ENCODE measurements around the gene PCNX3.

Gene PCNX3

DNA sequence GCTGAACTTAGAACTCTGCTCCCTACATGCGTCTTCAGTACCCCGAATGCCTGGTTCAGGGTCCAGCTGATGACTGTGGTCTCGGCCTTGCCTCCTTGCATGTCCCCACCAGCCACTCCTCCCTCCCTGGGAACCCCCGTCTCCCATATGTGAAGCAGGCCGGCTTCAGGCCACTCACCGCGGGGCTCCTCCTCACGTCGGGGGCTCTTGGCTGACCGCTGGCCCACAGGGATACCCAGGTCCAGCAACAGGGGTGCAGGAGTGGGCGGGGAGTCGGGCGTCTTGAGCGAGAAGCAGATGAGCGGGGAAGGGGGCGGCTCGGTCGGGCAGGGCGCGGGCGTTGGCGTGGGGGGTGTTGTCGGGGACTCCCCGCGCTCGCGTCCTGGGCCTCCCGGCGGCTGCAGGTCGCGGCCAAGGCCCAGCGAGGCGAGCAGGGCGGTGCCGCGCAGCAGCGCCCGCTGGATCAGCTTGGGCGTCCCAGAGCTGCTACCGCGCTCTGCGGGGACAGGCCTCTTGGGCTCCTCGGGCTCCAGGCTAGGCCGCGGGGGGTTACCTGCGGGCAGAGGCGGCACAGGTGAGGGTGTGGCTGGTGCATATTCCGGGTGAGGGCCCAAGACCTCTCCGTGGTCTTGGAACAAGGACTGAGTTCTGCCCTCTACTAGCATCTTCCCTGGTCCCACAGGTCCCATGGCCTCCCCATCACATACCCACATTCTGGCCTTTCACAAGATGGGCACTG is 16.2 kb upstream of the PCNX3 start:
- no peak for DNase-seq (ENCODE audit: low spot score)

DNA sequence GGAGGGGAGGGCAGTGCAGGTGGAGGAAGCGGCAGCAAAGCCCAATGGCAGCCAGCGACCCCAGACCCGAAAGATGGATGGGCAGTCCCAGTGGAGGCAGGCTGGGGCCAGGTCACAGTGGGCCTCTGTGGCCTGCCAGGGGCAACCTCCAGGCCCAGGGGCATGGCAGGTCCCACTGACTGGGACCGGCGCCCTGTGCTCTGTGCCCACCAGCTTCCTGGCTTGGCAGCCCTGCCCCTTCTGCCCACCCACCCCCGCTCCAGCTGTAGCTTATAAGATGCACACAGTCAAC is 15.7 kb upstream of the PCNX3 start:
- DNase-seq (ENCODE audit: low spot score) = no peak

DNA sequence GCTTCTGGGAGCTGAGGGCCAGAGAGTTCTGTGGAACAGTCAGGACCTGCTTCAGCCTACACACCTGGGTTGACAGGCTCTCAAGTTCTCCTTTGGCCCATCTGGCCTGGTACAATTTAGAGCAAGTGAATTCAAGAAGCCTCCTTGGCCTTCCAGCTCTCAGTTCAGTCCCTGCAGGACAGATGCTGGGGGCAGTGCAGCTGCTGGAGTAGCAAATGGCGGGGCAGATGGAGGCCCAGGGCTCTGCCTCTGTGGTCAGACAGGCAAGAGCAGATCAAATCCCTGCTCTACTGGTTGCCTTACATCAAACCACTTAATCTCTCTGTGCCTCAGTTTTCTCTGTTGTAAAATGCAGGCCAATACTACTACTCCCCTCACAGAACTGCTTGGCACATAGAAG is 11.3 kb upstream of the PCNX3 start:
- DNase-seq (ENCODE audit: low spot score) = no peak

DNA sequence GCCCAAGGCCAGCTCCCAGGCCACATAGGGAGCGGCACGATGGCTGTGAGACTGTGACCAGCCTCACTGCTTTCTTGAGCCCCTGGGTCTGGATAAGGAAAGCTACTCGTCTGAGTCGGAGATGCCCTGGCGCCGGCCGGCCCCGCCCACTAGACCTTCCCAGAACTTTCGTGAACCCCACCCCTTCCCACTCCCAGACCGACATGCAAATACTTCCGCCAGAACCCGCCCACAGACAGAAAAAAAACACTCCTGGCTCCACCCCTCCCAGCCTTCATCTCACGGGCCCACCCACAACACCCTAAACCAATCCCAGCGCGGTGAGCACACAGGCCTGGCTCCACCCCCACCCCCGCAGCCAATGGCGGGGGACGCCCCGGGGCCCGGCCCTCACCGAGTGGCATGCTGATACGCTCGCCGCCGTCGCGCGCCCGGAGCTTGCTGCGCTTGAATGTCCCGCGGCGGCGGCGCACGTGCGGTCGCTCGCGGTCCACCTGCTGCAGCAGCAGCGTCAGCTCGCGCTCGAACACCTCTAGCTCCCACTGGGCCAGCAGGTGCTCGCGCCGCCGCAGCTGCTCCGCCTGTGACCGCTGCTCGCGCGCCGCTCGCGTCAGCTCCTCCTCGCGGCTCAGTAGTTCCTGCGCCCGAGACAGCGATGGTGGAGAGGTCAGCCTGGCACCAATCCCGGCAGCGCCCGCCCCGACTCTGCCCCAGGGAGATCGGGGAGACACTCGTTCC is 8.5 kb upstream of the PCNX3 start:
- DNase-seq (ENCODE audit: low spot score) = peak; percentile 95

DNA sequence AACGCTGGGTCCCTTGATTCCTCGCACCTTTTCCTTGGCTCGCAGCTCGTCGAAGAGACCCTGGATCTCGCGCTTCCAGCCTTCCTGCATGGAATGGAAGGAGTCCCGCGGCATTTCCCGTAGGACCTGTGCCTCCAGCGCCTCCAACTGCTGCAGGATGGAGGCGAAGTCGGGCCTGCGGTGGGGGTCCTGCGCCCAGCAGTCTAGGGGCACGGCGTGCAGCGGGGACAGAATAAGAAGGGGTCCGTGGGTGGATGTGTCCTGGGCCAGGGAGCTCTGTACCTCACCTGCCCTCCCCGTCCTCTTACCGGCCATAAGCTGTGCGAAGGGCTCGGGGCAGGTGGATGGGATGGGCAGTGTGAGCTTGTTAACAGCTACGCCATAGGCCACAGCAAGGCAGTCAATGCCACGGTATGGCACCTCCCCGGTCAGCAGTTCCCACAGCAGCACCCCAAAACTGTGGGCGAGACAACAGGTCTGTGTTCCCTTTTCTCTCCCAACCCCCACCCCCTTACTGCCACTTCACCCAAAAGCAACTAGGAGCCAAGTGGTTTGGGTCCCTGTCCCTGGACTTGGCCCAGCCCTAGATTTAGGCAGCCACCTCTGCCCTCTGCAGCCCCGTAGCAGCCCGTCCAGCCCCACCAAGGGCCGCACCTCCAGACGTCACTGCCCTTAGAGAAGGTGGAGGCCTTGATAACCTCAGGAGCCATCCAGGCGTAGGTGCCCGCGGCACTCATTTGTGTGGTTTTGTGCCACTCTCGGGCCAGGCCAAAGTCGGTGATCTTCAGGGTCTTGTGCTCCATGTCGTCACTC is 7.8 kb upstream of the PCNX3 start:
- no peak for DNase-seq (ENCODE audit: low spot score)

DNA sequence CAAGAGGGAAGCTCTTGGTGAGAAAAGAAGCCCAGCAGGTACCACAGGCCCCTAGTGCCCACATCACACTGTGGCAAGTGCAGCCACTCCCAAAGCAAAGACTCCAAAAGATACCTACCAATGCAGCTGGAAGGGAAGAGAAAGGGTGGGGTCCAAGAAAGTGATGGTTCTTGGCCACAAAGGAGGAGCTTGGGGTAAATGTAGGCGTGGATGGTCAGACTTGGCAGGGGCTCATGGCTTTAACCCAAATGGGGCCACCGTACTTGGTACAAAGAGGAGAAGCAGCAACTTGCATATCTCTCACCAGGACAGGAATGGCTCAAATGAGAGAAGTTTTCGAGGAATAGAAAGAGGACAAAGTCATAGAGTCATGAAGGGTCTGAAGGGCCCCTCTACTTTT is 6.3 kb upstream of the PCNX3 start:
- DNase-seq (ENCODE audit: low spot score) = no peak

DNA sequence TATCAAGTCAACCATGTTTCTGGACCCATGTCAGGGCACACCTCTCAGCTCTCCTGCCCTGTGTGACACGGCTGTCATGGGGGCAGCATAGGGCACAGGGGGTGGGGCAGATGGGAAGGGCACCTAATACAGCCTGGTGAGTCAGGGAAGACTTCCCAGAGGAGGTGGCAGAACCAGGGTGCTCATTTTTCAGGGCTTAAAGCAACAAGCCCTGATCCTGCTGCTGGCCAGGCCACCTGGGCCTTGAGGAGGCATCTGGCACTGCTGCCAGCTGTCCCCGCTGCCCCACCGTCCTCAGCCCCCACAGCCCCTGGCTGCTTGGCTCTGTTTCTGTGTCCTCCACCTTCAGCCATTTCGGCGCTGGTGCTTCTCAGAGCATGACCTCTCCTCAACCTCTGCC is 5.9 kb upstream of the PCNX3 start:
- DNase-seq (ENCODE audit: low spot score) = no peak

DNA sequence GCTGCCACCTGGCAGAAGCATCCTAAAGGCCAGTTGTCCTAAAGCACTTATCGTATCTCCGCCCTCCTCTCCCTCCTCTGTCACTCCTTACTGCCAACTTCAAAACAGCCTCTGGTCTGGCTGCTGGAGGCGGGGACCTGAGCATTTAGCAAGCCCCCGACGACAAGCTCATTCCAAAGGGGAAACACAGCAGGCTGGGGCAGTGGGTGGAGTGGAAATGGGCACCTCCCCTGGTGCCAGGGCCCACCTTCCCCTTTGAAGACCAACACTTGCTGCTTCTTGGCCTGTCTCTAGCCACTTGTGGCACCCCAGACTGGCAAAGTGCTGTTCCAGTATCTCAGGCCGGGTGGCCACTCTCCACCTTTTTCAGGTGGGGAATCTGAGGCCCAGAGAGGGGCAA is 5.2 kb upstream of the PCNX3 start:
- DNase-seq (ENCODE audit: low spot score) = no peak

DNA sequence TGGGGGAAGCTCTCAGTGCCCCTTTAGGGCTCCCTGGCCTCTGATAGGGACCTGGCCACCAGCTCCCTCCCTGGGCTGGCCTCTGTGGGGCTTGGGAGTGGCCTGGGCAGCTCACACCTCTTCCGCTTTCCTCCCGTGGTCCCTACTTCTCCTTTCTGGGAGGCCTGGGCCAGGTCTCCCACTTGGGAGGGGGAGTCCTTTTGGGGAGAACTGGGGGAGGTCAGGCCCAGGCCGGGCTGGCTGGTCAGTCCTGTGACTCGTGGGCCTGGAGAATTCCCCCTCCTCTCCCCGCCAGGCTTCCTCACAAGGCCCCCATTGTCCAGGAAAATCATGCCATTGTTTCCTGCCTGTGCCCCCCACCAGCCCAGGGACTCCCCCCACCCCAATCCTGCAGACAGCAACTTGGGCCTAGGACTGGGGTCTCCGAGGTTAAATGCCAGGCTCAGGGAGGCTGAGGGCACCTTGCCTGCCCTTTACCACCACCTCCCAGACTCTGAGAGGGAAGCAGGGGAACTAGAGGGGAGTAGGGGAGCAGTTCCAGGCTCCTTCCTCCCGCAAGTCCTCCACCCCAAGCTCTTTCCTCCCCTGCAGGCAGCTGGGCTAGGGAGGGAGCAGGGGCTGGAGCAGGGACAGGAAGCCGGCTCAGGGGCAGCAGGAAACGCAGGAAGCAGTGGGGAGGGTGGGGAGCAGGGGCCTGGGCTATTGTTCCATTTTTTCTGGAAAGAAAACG is 4.4 kb upstream of the PCNX3 start:
- no peak for DNase-seq (ENCODE audit: low spot score)

DNA sequence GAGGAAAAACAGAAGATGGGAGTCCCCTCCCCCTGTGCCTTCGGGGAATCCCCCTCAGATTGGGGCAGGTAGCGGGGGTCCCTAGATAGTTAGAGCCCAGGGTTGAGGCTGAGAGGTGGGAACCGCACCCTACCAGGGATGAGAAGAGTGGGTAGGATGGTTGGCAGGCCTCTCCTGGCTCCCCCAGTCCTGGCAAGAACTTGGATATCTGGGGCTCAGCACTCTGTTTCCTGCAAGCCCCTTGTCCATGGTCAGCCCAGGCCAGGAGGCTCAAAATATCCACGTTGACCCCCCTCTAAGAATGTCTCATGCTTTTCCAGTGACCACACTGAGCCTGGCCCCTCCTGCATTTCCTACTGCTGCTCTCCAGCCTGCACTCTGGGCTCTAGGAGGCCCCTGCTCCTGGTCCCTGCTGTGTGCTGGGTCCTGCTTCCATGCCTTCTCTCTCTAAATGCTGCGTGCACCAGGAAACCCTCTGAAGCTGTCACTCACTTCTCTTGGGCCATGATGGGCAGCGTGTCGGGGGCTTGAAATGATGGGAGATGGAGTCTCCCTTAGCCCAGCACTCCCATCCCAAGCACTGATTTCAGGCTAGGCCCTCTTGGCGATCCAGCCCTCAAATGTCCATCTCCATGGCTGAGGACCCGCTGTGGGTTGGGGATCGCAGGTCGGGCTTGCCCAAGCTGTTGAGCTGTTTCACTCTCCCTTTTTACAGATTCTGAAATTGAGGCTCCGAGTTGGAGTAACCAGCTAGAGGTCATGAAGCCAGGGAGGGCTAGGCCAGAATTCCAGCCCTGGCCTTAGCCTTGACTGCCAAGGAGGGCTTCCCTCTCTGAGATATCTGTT is 3.6 kb upstream of the PCNX3 start:
- no peak for DNase-seq (ENCODE audit: low spot score)

DNA sequence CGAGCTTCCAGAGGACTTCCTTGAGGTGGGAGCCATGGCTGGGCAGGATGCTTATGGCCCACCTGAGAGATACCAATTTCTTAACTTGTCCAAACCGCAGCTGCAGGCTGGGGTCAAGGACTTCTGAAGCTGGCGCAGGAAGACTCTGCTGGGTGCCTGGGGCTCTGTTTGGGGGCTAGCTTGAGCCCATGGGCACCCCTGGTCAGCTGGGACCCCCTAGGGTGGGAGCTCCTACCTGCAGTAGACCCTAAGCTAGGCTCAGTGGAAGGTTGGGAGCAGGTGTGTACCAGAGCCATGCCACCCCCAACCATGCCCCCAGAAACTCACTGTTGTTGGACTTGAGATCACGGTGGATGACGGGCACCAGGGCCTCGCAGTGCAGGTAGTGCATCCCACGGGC is 2.9 kb upstream of the PCNX3 start:
- DNase-seq (ENCODE audit: low spot score) = no peak

DNA sequence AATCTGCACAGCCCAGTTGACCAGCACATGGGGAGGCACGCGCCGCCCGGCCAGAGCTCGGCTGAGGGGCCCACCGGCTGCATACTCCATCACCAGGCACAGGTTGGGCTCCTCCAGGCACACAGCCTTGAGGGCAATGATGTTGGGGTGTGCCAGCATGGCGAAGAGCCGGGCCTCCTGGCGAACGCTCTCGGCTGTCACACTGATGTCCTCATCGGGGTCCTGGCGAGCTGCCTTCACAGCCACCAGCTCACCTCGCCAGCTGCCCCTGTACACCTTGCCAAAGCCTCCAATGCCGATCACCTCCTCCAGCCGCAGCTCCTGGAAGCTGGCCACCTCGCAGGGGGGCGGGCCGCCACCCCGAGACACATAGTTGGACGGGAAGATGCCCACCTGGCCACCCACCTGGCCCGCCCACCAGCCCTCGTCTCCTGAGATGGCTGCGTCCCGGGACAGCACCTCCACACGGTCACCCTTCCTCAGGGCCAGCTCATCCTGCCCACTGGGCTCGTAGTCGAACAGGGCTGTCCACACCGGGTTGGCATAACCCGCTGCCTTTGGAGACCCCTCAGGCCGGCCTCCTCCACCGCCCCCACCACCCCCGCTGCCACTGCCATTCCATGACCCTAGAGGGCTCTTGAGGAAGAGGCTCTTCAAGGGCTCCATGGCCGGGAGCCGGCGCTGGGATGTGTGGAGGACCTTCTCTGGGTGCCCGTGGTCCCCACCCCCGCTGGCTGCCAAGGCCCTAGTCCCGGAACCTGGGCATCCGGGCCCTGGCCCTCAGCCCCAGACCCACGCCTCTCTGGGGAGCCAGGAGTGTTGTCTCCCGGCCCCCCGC is 2.3 kb upstream of the PCNX3 start:
- peak; percentile 55 for DNase-seq (ENCODE audit: low spot score)

DNA sequence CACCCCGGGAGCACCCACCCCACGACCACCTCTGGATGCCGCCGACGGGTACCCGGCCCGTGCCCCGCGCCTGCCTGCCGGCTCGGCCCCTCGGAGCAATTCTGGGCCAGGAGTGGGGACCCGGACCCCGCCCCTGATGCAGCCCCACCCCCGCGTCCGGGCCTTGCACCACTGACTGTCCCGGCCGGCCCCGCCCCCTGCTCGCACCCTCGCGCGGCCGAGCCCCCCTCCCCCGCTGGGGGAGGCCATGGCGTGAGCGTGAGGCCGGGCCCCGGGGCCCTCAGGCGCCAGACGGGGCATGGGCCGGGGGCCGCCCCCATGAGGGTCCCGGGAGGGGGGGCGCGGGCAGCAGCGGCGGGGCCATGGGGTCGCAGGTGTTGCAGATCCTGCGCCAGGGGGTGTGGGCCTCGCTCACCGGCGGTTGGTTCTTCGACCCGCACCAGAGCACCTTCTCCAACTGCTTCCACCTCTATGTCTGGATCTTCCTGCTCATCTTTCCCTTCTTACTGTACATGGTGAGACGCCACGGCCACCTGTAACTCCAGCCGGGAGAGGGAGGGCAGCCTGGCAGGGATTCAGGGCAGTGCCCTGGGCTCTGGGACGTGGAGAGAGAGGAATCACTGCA is 486 bp downstream of the PCNX3 start:
- DNase-seq (ENCODE audit: low spot score) = no peak

DNA sequence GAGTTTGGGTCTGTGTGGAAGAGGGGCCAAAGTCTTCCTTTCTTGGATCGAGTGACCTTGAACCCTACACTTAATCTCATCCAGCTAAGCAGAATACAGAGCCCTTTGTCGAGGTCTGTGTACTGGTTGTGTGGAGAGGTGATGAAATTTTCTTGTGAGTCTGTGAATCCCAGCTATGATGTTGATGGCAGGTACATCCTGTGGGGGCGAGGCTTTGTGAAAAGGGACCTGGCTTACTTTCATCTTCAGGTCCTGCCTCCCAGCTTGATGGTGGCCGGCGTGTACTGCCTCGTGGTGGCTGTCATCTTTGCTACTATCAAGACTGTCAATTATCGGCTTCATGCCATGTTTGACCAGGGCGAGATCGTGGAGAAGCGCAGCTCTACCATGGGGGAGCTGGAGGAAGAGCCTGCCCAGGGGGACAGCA is 1.0 kb downstream of the PCNX3 start:
- DNase-seq (ENCODE audit: low spot score) = no peak

DNA sequence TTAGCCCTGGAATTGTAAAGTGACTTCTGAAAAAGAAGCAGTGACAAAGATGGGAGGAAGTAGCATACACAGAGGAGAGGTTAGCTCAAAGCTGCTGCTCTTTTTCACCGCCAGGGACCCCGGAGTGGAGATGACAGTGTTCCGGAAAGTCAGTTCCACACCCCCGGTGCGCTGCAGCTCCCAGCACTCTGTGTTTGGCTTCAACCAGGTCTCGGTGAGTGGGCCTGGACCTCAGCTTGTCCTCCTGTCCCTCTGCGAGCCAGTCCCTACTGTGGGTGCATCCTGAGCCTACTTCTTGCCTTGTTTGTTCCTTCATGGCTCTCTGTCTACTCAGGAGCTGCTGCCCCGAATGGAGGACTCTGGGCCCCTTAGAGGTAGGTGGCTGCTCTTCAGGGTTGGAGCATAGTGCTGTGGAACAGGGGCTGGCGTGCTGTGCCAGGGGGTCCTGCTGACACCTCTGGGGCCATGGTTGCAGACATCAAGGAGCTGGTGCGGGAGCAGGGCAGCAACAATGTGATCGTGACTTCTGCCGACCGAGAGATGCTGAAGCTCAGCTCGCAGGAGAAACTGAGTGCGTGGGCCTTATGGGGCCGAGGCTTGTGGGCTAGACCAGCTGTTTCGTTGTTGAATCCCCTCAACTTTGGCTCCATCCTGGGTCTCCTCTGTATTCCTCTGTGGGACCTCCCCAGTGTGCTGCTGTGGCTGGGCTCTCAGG is 1.7 kb downstream of the PCNX3 start:
- no peak for DNase-seq (ENCODE audit: low spot score)

DNA sequence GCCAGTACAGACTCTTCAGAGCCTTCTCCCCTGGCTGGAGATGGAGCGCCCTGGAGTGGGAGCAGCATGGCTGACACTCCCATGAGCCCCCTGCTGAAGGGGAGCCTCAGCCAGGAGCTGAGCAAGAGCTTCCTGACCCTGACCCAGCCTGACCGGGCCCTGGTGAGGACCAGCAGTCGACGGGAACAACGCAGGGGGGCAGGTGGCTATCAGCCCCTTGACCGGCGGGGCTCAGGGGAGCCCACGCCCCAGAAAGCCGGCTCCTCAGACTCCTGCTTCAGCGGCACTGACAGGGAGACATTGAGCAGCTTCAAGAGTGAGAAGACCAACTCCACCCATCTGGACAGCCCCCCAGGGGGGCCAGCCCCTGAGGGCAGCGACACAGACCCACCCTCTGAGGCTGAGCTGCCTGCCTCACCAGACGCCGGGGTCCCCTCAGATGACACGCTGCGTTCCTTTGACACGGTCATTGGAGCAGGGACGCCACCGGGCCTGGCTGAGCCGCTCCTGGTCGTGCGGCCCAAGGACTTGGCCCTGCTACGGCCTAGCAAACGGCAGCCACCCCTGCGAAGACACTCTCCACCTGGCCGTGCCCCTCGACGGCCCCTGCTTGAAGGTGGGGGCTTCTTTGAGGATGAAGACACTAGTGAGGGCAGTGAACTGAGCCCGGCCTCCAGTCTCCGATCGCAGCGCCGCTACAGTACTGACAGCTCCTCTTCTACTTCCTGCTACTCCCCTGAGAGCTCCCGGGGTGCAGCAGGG is 2.6 kb downstream of the PCNX3 start:
- no peak for DNase-seq (ENCODE audit: low spot score)

DNA sequence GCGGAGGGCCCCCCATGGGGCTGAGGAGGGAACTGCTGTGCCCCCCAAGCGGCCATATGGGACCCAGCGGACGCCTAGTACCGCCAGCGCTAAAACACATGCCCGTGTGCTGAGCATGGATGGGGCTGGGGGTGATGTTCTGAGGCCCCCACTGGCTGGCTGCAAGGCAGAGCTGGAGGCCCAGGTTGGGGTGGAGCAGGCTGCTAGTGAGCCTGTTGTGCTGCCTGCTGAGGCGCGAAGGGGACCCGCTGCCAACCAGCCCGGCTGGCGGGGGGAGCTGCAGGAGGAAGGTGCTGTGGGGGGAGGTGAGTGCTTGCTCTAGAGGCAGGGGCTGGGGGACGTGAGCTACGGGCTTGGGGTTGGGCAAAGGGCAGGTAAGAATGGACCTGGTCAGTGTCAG is 3.2 kb downstream of the PCNX3 start:
- no peak for DNase-seq (ENCODE audit: low spot score)

DNA sequence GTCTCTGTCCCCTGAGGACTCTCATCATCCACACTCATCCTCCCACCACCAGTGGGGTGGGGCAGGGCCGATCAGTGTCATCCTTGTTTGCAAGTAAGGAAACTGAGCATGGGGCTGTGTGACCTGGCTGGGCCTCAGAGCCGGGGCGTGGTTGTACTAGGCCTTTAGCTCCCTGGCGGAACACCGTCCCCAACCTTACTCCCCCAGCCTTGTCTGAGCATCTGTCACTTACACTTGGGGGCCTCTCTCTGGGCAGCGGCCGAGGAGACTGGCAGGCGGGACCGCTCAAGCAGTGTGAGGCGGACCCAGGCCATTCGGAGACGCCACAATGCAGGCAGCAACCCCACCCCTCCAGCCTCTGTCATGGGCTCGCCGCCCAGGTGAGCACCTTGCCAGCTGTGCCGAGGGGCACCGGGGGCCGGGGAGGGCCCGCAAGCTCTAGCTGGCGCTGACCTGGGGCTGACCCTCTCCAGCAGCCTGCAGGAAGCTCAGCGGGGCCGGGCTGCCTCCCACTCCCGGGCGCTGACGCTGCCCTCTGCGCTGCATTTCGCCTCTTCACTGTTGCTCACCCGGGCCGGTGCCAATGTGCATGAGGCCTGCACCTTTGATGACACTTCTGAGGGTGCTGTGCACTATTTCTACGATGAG is 3.8 kb downstream of the PCNX3 start:
- no peak for DNase-seq (ENCODE audit: low spot score)

Measured in cerebellar cortex (tissue), 1 donor.